Peyer's patch (tissue), 4 donors: ENCODE data around the gene MPHOSPH6. TPM values are rescaled to one million over a fixed set of nuclear protein-coding genes. Genes with fewer than 3 reads are reported as not detected.

Experiments
- DNase-seq, 3 donors: peaks; one replicate each; pipeline ENCODE4 v3.0.0-alpha.2; 2017 to 2019
- H3K27ac ChIP-seq, 4 donors: fragments of 200-600 bp; sonication (generic); one replicate each; pipeline ENCODE4 v1.5.1; 2016 to 2019
- H3K27me3 ChIP-seq, 2 donors: fragments of 200-600 bp; sonication (generic); one replicate each; pipeline ENCODE4 v1.5.1; 2019
- H3K36me3 ChIP-seq, 3 donors: fragments of 200-600 bp; sonication (generic); one replicate each; pipeline ENCODE4 v1.5.1; 2016 to 2019
- H3K4me1 ChIP-seq, 4 donors: fragments of 200-600 bp; sonication (generic); one replicate each; pipeline ENCODE4 v1.5.1; 2016 to 2019
- H3K4me3 ChIP-seq, 4 donors: fragments of 200-600 bp; sonication (generic); 1 replicate in 3 of 4; 2 replicates in 1 of 4; pipeline ENCODE4 v1.5.1; 2016 to 2019; ENCODE audit warnings: mild to moderate bottlenecking in 1 of 4
- H3K9me3 ChIP-seq, 4 donors: fragments of 200-600 bp; sonication (generic); one replicate each; pipeline ENCODE4 v1.5.1; 2016 to 2019; ENCODE audit warnings: mild to moderate bottlenecking in 1 of 4
- POLR2A ChIP-seq, 2 donors: fragments of 450-650 bp; IDR thresholded peaks; one replicate each; pipeline ENCODE4 v1.5.1; 2017; ENCODE audit warnings: antibody characterized with exemption in 2 of 2, mild to moderate bottlenecking in 2 of 2, moderate library complexity in 2 of 2
- total RNA-seq, 4 donors: library from RNA; depleted of rRNA; stranded (reverse); fragments of >200 nt; gene quantifications; one replicate each; pipeline ENCODE4 v1.1.0, GENCODE V29; 2016
- TF ChIP-seq, protein P1 (sequence below), 6 experiments: fragments of 450-650 bp in 4 of 6; fragments of 200-600 bp in 2 of 6; sonication (generic) in 1 of 6; IDR thresholded peaks; one replicate each; pipeline ENCODE4 v1.5.1; 2017 to 2019; ENCODE audit warnings: antibody characterized with exemption in 6 of 6, mild to moderate bottlenecking in 3 of 6, moderate library complexity in 1 of 6

MPHOSPH6 gene
- total RNA-seq, 4 donors from 2014 or later, result 33.0 to 56.6 (median 38.5) TPM

DNA sequence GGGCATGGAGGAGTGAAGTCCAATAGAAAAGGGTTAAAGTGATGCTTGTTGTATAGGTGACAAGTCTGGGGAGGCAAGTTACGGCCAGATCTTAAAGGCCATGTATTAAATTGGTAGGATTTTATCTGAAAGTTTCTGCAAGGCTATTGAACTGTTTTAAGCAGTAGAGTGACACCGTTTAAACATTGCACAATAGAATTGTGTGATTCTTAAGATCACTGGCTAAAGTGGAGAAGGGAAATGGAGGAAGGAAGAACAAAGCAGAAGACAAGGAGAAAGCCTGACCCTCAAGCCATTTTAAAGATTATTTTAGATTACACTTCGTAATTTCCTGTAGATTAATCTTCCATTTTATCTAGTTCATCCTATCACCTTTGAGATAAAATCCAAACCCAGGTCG lies 5.6 kb upstream of the MPHOSPH6 start:
- Histone ChIP-seq H3K36me3 (no peaks in the 10 kb centered on the region), H3K27me3 (no peaks in the 10 kb centered on the region)

DNA sequence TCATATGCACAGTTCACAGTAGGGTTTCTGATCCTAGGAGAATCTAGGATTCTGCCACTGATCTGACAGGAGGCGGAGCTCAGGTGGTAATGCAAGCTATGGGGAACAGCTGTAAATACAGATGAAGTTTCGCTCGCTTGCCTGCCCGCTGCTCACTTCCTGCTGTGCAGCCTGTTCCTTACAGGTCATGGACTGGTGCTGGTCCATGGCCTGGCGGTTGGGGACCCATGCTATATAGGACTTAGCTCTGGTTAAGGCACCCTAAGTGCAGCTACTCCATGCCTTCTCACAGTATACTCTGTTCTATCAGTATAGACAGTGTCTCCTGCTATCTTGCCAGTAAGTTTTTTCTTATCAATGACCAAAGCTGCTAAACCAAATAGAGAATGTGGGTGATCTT lies 2.4 kb downstream of the MPHOSPH6 start:
- Histone ChIP-seq H3K4me3 (no peak overlapping the region), H3K27me3 (no peaks in the 10 kb centered on the region), H3K9me3 (no peaks in the 10 kb centered on the region), H3K27ac (no peak overlapping the region), H3K4me1 (peaks cover 0 to 12% (median 6%) of the 10 kb centered on the region in 4 donors), H3K36me3 (peaks cover 0 to 14% (median 0%) of the 10 kb centered on the region in 3 donors)
- DNase-seq, result no peak
- TF ChIP-seq, protein P1, sequence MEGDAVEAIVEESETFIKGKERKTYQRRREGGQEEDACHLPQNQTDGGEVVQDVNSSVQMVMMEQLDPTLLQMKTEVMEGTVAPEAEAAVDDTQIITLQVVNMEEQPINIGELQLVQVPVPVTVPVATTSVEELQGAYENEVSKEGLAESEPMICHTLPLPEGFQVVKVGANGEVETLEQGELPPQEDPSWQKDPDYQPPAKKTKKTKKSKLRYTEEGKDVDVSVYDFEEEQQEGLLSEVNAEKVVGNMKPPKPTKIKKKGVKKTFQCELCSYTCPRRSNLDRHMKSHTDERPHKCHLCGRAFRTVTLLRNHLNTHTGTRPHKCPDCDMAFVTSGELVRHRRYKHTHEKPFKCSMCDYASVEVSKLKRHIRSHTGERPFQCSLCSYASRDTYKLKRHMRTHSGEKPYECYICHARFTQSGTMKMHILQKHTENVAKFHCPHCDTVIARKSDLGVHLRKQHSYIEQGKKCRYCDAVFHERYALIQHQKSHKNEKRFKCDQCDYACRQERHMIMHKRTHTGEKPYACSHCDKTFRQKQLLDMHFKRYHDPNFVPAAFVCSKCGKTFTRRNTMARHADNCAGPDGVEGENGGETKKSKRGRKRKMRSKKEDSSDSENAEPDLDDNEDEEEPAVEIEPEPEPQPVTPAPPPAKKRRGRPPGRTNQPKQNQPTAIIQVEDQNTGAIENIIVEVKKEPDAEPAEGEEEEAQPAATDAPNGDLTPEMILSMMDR (IDR thresholded peaks at IDR 0.05), result no peak
- TF ChIP-seq POLR2A (IDR thresholded peaks at IDR 0.05), result no peak

More for the DNA sequence above, 5.6 kb upstream of the MPHOSPH6 start:
- Histone ChIP-seq H3K4me3 (no peak overlapping the region), H3K9me3 (no peaks in the 10 kb centered on the region), H3K4me1 (peaks cover 0 to 1% (median under 1%) of the 10 kb centered on the region in 4 donors), H3K27ac (no peak overlapping the region)
- TF ChIP-seq POLR2A (IDR thresholded peaks at IDR 0.05), result no peak
- TF ChIP-seq, protein P1 (IDR thresholded peaks at IDR 0.05), result no peak
- no peak for DNase-seq

GRCh38 chr16:82160226-82160625 lies 9.8 kb downstream of the MPHOSPH6 start:
- Histone ChIP-seq H3K9me3 (no peaks in the 10 kb centered on the region), H3K36me3 (peaks cover 0 to 41% (median 0%) of the 10 kb centered on the region in 3 donors), H3K4me1 (no peaks in the 10 kb centered on the region), H3K27ac (no peak overlapping the region), H3K27me3 (no peaks in the 10 kb centered on the region), H3K4me3 (no peak overlapping the region)
- DNase-seq, result no peak
- no peak for TF ChIP-seq POLR2A (IDR thresholded peaks at IDR 0.05)
- TF ChIP-seq, protein P1 (IDR thresholded peaks at IDR 0.05), result no peak

GRCh38 chr16:82157836-82158235 lies 12.2 kb downstream of the MPHOSPH6 start:
- Histone ChIP-seq H3K27ac (peak overlapping the region in 1 of 4 donors; percentile 47), H3K4me1 (no peaks in the 10 kb centered on the region), H3K27me3 (no peaks in the 10 kb centered on the region), H3K4me3 (no peak overlapping the region), H3K36me3 (peaks cover 0 to 29% (median 0%) of the 10 kb centered on the region in 3 donors), H3K9me3 (no peaks in the 10 kb centered on the region)
- TF ChIP-seq POLR2A (IDR thresholded peaks at IDR 0.05), result no peak
- TF ChIP-seq, protein P1 (IDR thresholded peaks at IDR 0.05), result no peak
- DNase-seq, result no peak

GRCh38 chr16:82157534-82157812 lies 12.6 kb downstream of the MPHOSPH6 start:
- no peak for DNase-seq
- no peaks in the 10 kb centered on the region for H3K27me3 ChIP-seq
- TF ChIP-seq POLR2A (IDR thresholded peaks at IDR 0.05), result no peak
- TF ChIP-seq, protein P1 (IDR thresholded peaks at IDR 0.05), result no peak
- H3K36me3 ChIP-seq, result peaks cover 0 to 25% (median 0%) of the 10 kb centered on the region in 3 donors
- H3K4me1 ChIP-seq, result no peaks in the 10 kb centered on the region
- H3K27ac ChIP-seq, result peak overlapping the region in 1 of 4 donors; percentile 47
- H3K4me3 ChIP-seq, result no peak overlapping the region
- H3K9me3 ChIP-seq, result no peaks in the 10 kb centered on the region
